ENCODE results near the gene MCRIP1.

MCRIP1 gene

DNA sequence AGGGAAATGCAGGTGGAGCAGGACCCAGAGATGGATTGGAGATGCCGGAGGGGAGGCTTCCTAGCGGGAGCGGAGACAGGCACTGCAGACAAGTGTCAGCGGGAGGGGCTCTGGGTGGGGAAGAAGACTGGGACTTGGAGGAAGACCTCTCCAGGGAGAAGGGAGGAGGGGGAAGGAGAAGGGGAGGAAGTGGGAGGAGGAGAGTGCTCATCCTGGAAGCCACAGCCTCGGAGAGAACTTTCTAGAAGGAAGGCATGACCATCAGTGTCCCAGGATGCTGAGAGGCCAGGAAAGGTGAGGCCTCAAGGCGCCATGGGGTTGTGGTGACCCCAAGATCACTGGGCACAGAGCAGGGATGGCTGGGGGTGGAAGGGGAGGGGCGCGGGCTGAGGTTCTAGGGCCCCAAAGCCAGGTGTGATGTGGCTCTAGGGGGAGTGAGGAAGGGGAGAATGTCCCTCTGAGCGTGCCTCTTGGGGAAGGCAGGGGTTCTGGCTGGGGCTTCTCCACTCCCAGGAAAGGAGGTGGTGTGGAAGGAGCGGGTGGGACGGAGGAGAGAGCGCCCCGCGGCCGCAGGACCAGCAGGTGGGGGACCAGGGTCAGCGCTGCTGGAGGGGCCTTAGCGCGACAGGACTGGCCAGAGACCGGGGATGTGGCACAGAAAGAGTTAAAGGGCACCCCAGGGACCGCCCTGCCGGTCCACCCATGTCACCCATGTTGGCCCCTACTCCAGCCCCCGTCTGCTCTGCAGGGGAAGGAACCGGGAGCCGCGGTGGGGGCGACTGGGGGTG, 30.0 kb downstream of the MCRIP1 start:
- DNase-seq = no peak

GRCh38 chr17:81802048-81802758, 30.9 kb downstream of the MCRIP1 start:
- no peak for DNase-seq

- no peak for DNase-seq
Observed at GRCh38 chr17:81801327-81801726, 31.8 kb downstream of the MCRIP1 start.

DNA sequence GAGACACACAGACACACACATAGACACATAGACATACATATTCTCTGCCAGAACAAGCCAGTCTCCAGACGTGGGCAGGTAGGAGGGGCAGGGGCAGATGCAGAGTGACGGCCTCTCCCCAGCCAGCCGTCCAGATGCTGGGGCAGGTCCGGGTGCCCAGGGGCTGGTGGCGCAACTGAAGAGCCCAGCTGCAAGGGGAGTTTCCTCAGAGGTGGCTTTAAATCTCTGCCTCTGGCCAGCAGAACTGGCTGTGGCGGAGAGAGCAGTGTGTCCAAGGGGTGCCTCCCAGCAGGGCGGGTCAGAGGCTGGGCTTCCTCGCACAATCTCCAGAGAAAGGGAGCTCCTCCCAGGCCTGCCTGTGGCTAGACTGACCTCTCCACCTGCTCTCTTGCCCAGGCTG, 38.6 kb downstream of the MCRIP1 start:
- no peak for DNase-seq

- no peak for DNase-seq
Observed at GRCh38 chr17:81794074-81794476, 39.0 kb downstream of the MCRIP1 start.

- no peak for DNase-seq
Observed at GRCh38 chr17:81792675-81793615, 40.1 kb downstream of the MCRIP1 start.
